Vagina (tissue), 2 donors: Measurements from ENCODE around the gene ABCA3.

Source experiments
- CTCF ChIP-seq, 3 experiments: fragments of 450-650 bp in 2 of 3; fragments of 200-600 bp in 1 of 3; sonication (generic) in 1 of 3; IDR thresholded peaks; one replicate each; pipeline ENCODE4 v1.5.1; 2017 to 2019; ENCODE audit warnings: antibody characterized with exemption in 3 of 3, mild to moderate bottlenecking in 2 of 3, moderate library complexity in 2 of 3
- POLR2AphosphoS5 ChIP-seq, 2 donors: sonication (generic); formaldehyde crosslinking; IDR thresholded peaks; one replicate each; pipeline ENCODE4 v1.9.0; 2017; ENCODE audit warnings: antibody characterized with exemption in 2 of 2, mild to moderate bottlenecking in 2 of 2, low read depth in 1 of 2; ENCODE audit not compliant: insufficient read depth in 1 of 2

GRCh38 chr16:2365397-2366294 is 25.1 kb upstream of the ABCA3 start:
- TF ChIP-seq CTCF (IDR thresholded peaks at IDR 0.05) (no peak), POLR2AphosphoS5 (IDR thresholded peaks at IDR 0.05; ENCODE audit: insufficient read depth in 1 of 2, low read depth in 1 of 2) (no peak)
